Medulla oblongata (tissue), 1 donor: ENCODE data around the gene HOXA2.

Experiments
- DNase-seq: peaks from one replicate; pipeline ENCODE4 v3.0.0-alpha.2; 2015; ENCODE audit errors: extremely low spot score

The HOXA2 gene

DNA sequence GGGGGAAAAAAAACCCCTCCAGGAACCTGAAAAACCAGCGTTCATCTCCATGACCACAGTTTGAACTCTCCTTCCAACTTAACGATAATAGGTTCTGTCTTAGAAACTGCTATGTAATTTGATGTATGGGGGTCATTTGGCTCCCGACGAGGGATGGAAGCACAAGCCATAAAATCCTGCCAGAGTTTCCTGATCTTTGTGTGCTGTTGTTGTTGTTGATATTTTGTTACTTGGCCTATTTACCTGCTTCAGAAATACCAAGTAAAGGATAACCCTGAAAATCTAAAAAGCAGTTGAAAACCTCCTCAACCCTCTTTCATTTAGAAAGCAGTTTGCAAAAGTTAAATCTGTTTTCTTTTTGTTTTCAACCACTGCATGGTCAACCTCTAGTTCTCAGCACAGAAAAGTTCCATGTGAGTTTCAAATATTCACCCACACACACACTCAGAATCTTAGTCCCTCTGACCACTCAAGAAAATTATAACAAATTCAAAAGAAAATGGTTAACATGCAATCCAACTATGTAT is 9.3 kb upstream of the HOXA2 start:
- DNase-seq = no peak

GRCh38 chr7:27111042-27111750 is 8.7 kb upstream of the HOXA2 start:
- no peak for DNase-seq

DNA sequence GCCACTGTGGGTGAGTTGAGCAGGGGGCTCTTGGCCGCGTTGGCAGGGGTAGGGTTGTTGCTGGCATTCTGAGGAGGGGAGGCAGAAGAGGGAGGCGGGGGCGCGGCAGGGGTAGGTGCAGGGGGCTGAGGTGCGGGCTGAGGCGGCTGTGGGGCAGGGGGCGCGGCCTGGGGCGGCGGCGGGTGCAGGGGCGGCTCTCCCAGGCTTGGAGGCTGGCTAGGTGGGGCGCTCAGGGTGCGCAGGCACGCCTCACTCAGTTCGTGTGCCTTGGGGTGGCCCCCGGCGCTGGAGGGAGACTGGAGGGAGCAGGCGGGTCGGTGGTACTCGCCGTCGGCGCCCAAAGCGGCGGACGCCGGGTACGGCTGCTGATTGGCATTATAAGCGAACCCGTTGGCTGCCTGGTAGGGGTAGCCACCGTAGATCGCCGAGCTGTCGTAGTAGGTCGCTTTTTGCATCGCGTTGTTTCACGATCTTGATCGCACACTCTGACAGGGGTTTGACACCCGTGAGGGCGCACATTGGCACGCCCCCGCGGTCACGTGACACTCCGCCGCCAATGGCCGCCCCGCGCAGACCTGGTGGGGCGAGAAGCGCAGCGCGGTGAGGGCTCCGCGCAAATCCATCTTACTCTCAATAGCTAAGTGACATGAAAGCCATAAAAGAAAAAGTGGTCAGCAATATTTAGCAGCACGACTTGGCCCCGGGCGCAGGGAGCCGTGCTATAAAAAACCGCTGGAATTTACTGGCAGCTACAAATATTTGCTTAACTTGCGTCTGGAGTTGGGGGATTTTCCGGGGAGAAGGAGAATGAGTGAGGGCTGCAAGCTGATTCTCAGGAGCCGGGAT is 7.9 kb upstream of the HOXA2 start:
- peak; percentile 73 for DNase-seq

DNA sequence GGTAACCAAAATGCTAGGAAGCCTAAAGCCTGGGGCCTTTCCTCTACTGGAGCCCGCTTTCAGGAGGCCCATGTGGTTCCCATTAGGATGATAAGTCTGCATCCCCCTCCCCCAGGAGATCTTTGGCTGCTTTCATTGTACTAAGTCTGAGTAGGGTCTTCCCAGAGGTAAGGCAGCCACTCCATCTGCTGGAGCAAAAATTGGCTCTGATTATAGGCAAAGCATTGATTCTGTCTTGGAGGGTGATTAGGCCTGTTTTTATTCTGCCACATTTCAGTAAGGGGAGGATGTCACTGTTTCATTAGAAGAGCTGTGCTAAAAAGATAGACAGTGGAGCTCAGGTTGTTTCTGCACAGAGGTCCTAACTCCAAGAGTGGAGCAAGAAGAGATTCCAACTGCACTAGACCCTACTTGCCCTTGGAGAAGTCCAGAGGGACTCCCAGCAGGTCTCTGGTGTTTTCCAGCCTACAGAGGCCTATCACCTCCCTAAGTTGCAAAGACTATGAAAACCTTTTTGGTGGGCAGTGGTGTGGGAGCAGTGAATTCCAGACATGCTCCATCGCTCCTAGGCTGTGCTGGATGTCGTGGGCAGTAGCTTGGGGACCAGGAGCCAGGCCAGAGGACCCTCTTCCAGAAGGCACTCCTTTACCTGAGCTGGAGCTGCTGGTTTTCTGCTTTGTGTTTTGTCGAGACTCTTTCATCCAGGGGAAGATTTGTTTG is 7.1 kb upstream of the HOXA2 start:
- DNase-seq = peak; percentile 23

DNA sequence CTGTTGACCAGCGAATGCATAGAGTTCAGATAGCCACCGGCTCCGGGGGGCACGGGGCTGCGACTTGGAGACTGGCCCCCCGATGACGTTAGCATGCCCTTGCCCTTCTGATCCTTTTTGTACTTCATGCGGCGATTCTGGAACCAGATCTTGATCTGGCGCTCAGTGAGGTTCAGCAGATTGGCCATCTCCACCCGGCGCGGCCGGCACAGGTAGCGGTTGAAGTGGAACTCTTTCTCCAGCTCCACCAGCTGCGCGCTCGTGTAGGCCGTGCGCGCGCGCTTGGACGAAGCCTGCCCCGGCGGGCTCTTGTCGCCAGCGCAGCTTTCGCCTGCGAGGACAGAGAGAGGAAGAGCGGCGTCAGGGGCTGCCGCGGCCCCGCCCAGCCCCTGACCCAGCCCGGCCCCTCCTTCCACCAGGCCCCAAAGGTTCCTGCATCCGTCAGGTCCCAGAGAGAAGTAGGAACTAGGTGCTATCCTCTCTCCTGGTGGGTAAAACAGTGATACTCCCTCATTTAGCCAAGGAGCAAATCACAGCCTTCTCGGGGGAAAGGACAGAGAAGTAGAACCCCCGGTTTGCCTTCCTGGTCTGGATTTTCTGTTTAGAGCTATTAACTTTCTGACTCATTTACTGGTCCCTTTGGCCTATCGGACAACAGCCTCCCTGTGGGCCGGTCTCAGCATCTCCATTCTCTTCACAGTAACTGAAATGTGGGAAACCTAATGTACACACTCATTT is 6.1 kb upstream of the HOXA2 start:
- DNase-seq = peak; percentile 54

GRCh38 chr7:27107391-27108381 is 5.2 kb upstream of the HOXA2 start:
- DNase-seq = peak; percentile 12

DNA sequence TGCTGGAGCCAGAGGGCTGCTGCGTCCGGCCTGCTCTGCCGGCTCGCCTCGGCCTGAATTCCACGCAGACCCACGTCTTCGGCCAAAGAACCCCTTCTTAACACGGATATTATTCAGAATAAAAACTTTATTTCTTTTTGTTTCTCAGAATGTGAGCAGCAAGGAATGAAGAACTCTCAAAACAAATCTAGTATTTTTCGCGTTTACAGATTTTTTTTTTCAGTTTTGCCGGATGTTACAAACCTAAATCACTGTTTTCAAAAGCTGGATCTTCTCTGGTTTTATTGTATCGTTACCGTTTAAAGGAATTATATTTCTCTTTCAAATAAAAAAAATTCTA is 4.4 kb upstream of the HOXA2 start:
- no peak for DNase-seq

DNA sequence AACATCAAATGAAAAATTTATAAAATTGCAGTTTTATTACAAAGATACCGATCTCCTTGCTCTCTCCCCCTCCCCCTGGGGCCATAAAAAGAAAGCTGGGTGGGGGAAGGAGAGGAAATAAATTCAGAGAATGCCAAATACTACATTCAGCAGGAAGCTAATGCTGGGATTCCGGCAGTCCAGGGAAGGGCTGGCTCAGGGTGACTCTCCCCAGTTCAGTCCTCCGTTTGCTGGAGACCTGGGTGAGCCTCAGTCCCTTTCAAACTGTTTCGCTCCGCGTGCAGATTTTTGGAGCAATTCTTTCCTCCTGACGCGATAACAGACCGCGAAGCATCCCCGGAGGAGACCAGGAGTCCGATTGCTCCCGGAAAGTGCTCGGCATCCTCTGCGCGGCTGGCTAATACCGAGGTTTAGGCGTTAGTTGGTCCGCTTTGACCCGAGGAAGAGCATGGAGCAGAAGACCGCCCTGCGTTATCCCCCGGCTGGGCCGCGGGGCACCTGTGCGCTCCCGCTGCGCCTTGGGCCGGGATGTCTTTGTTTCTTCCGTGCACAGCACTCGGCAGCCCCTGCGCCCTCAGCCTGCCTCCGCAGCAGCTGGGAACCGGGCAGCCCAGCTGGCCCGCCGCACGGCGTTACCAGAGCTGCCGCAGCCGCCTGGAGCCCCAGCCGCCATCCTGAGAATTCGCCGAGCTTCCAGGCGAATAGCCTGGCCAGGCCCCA is 3.9 kb upstream of the HOXA2 start:
- peak; percentile 48 for DNase-seq

DNA sequence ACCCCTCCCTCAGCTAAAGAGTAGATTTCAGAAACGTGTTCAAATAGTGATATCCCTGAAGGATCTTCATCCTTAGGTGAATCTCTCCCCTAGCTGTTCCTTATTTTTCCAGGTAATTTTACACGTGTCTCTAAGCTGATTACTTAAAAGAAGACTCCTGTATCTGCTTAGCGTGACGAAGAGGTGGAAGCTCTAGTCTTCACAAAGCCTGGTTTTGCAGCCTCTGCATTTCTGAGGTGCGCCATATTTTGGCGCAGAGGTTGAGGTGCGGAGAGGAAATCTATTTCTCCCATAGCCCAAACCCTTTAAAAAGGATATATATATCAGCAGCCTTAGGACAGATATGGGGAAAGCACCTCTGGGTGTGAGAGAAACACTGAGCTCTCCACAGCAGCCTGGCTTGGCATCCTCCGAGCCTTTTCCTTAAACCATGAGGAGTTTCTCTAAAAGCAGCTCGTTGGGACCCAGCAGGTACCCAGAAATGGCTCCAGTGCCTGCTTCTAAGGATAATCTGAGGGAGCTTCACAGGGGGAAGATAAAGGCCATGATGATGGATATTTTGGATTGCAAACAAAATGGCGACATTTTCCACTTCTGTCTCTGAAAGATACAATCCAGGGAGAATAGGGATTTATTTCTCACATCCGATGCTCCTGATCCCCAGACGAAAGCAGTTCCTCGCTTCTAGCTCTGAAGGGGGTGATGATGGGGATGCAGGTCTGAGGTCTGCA is 3.0 kb upstream of the HOXA2 start:
- DNase-seq = peak; percentile 34

- DNase-seq = peak; percentile 53
Observed at GRCh38 chr7:27104341-27105058, 2.0 kb upstream of the HOXA2 start.

DNA sequence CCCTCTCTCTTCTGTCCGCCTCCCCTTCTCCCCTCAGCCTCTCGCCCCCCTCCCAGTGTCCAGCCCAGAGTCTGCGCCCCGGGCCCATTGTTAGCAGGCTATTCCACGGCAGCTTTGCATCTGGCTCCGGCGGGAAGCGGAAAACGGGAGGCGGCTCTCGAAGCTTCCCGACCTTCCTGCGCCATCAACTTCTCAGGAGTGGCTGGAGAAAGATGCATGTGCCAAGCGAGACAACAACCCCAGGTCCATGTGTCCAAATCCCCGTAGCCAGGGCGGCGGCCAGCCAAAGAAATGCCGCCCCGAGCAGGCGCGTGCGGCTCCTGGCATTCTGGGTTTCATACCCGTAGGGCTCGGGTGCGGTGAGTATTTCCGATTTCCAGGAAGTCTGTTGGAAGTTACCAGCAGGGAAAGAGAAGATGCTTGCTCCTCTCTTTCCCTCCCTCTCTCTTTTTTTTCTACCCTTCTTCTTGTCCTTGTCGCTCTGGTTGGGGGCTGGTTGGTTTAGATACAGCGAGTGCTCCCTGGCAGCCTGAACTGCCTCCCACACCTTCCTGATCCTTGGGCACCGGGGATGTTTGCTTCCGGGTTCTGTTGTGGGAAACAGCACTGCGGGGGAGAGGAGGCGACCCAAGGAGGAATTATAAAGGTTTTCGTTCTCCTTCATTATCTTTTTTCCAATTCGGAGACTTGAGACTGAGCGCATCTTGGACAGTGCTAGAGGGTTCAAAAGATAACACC is 1.2 kb upstream of the HOXA2 start:
- peak; percentile 54 for DNase-seq

DNA sequence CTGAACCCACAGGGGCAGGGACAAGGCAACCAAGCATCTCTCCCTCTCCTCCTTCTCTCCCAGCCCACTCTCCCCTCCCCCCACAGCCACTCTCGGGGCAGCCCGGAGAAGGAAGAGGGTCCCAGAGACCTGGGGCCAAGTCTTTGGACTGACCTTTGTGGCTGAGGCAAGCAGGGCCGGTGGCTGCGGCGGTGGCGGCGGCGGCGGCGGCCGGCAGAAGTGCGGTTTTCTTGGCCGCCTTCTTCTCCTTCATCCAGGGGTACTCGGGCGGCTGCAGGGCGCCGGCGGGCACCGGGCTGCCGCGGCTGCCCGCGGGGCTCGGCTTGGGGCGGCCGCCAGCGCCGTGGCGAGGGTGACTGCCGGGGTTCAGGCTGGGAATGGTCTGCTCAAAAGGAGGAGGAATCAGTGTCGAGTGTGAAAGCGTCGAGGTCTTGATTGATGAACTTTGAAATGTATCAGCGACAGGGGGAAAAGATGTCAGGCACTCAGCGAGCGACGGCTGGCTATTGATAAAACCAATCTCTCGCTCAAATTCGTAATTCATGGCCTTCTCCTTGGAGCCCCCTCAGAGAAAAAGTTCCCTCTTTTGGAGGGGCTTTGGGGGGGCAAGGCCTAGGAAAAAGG is 414 bp downstream of the HOXA2 start:
- DNase-seq = no peak

GRCh38 chr7:27101171-27101956 is 1.1 kb downstream of the HOXA2 start:
- peak; percentile 60 for DNase-seq

GRCh38 chr7:27100694-27101170 is 1.8 kb downstream of the HOXA2 start:
- DNase-seq = peak; percentile 58

DNA sequence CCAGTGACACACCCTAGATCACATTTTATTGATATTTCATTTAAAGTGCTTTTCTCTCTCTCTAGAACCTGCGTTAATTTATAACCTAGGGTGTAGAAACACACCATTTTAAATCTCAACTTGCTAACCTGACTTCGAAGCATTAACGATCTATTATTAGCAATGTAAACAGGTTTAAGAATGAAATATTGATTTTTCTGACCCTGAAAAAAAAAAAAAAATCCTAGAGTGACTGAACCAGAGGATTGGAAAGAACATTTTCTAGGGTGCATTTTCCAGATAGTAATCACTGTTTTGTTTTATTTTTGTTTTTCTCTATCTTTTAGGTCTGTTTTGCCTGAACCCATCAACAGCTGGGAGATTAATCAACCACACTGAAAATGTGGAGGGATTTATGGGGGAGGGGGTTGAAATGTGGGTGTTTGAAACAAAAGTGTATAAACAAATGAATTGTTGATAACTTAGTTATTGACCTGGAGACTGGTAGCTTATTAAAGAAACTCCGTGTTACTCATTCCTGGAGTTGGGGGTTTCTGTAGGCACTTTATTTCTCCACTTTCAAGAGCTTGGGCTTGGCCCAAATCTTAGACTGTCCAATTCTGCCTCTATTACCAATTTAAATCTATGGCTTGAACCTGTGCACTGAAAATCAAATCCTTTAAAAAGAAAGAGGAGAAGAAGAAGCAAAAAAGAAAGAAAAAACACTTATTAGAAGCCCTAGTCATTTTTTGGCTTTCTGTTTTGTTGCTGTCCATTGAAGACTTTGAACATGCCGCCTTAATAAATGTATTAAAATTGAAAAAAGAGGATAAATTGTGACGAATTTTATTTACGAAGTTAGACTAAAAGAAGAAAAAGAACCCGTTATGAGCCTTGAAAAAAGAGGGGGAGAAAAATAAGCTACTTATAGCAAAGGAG is 2.8 kb downstream of the HOXA2 start:
- DNase-seq = peak; percentile 18
